GM20000 (cell line): ENCODE measurements around the gene SLC6A3.

Source experiments
- DNase-seq: peaks from one replicate; pipeline ENCODE4 v3.0.0; 2012; ENCODE audit warnings: low spot score
- TF ChIP-seq, protein P1 (sequence below): IDR thresholded peaks from 2 replicates; pipeline ENCODE4 v1.5.1; 2012; ENCODE audit warnings: mild to moderate bottlenecking, control low read depth; ENCODE audit errors: extremely low read depth, missing control alignments

The SLC6A3 gene

DNA sequence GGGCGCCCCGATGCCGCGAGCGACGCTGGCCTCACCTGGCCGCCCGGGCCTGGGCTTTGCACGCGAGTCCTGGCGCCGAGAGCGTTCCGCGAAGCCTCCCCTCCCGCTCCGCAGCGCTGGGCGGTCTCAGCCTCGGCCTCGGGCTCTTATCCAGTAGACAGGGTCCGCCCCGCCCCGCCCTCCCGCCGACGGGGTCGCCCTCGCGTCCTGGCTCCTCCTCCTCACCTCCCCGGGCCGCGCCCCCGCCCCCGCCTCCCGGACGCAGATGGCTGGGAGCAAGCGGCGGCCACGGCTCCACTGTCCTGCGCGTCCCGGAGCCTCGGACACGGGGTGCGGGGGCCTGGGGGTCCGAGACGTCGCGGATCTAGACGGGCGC lies at the start of gene SLC6A3:
SLC6A3 (minus strand) TSS at position 128 of the 376 bp plus-strand sequence. CDS start 2,243 bp downstream, outside the sequence.
- TF ChIP-seq, protein P1, sequence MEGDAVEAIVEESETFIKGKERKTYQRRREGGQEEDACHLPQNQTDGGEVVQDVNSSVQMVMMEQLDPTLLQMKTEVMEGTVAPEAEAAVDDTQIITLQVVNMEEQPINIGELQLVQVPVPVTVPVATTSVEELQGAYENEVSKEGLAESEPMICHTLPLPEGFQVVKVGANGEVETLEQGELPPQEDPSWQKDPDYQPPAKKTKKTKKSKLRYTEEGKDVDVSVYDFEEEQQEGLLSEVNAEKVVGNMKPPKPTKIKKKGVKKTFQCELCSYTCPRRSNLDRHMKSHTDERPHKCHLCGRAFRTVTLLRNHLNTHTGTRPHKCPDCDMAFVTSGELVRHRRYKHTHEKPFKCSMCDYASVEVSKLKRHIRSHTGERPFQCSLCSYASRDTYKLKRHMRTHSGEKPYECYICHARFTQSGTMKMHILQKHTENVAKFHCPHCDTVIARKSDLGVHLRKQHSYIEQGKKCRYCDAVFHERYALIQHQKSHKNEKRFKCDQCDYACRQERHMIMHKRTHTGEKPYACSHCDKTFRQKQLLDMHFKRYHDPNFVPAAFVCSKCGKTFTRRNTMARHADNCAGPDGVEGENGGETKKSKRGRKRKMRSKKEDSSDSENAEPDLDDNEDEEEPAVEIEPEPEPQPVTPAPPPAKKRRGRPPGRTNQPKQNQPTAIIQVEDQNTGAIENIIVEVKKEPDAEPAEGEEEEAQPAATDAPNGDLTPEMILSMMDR = no peak
- peak; percentile 46 for DNase-seq

DNA sequence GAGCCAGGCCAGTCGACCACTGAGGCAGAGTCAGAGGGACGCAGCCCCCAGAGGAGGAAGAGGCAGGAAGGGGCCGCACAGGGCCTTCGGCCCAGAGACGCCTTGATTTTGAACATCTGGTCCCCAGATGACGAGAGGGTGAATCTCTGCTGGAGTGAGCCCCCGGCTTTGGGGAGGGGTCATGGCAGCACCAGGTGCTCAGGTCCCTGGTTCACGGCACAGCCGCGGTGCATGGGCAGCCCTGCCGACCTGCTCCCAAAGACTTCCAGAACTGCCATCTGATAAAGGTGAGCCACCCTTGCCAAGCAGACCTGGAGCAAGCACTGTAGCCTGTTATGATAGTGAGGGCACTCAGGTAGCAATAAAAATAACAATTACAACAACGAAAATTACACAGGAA lies 48.7 kb upstream of the SLC6A3 start:
- no peak for DNase-seq
- TF ChIP-seq, protein P1 = no peak

DNA sequence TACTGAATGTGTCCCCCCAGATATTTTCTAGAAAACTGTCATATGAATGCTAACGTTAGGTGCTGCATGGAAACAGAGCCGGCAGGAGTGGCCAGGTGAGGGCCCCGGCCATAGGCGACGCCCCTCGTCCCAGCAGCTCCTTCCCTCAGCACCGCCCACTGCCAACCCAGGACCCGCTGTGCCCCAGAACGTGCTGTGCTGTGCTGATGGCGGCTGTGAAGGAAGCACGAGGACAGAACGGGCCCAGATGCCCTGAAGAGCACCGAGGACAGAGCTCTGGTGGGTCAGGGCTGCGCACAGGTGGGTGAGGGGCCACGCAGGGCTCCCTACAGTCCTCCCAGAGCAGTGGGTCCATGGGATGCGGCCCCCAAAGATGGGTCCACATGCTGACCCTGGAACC lies 48.2 kb upstream of the SLC6A3 start:
- TF ChIP-seq, protein P1 = no peak
- no peak for DNase-seq

DNA sequence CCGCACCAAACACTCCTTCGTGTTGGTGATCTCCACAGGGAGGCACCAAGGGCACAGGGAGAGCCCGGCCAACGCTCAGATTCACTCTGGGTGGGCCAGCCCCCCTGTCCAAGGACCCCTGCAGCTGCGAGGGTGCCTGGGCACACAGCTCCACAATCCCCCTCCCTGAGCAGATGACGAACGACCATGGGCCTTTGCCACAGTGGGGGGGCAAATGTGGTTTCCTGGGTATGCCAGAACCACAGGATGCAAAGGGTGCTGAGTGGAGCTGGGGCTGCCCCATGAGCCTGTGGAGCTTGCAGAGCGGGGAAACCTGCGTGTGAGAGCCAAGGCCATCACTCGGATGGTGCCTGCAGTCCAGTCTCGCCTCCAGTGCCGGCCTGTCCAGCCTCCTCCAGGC lies 47.5 kb upstream of the SLC6A3 start:
- no peak for DNase-seq
- TF ChIP-seq, protein P1 = no peak

DNA sequence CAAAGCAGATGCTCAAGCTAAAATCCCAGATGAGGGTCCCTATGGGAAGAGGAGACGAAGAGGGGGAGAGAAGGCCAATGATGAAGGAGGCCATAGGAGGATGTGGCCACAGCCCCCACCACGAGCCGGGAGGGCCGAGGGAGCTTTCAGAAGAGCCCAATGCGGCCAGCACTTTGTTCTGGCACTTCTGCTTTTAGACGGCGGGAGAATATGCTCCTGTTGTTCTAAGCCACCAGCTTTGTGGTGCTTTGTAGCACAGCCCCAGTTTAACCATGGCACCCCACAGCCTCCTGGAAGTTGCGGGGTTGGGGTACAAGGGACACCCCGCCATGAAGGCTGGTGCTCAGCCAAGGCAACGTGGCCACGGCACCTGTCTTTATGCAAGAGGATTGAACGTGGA lies 45.1 kb upstream of the SLC6A3 start:
- no peak for DNase-seq
- TF ChIP-seq, protein P1 = no peak

DNA sequence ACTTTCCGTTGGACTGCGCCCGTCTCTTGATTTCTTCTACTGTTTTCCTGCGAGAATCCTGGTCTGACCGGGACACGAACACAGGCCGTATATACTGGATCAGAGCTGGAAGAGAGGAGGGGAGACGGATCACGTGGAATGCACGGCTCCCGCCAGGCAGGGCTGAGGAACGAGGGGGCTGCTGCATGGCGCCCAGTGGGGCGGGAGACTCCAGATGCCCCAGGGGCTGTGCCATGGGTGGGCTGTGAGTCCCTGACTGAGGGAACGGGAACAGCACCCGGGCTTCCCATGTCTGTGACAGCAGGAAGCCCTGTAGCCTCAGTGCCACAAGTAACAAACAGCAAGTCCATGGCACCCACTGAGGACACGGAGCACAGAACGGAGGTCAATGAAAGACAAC lies 44.5 kb upstream of the SLC6A3 start:
- TF ChIP-seq, protein P1 = no peak
- DNase-seq = no peak

DNA sequence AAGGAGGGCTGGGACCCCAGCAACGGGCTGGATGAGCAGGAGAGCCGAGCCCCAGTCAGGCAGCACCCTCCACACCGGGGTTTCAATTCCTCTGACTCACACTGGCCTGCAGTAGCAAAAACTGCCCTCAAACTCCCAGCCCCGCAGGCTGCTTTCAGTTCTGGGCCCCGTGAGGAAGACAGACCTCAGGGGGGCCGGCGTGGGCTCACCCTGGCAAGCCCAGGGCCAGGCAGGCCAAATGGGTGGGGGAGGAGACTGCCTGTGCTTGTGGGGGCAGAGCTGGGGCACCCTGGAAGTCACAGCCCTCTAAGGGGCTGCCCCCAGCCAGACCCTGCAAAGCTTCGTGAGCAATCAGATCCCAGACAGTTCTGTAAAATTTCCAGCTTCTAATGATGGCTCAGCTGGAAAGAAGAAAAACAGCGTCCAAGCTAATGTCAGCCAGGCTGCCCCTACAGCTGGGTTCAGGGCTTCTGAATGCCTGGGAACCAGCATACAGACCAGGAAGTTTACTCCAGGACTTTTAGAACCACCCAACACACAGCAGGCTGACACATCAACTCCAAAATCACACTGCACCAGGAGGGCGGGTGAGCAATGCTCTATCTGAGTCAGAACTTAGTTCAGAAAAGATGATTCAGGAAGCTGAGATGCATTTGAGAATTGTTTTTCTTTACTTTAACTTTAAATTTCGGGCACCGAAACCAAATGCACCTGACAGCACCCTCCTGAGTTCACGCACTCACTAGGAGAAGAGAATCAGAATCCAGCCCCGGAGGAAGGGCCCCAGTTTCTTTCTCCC lies 43.8 kb upstream of the SLC6A3 start:
- DNase-seq = peak; percentile 81
- TF ChIP-seq, protein P1 = no peak
